Loucy (cell line): ENCODE measurements around the gene BICD1.

Experiments used
- CTCF ChIP-seq: fragments of 200-600 bp; sonication (generic); conservative IDR thresholded peaks from 2 replicates; pipeline ENCODE4 v1.5.1; 2014; ENCODE audit warnings: mild to moderate bottlenecking, antibody characterized with exemption, low read length
- EZH2phosphoT487 ChIP-seq: fragments of 200-600 bp; IDR thresholded peaks from 2 replicates; pipeline ENCODE4 v1.6.1; 2018; ENCODE audit warnings: antibody characterized with exemption, mild to moderate bottlenecking, moderate library complexity, borderline replicate concordance

DNA sequence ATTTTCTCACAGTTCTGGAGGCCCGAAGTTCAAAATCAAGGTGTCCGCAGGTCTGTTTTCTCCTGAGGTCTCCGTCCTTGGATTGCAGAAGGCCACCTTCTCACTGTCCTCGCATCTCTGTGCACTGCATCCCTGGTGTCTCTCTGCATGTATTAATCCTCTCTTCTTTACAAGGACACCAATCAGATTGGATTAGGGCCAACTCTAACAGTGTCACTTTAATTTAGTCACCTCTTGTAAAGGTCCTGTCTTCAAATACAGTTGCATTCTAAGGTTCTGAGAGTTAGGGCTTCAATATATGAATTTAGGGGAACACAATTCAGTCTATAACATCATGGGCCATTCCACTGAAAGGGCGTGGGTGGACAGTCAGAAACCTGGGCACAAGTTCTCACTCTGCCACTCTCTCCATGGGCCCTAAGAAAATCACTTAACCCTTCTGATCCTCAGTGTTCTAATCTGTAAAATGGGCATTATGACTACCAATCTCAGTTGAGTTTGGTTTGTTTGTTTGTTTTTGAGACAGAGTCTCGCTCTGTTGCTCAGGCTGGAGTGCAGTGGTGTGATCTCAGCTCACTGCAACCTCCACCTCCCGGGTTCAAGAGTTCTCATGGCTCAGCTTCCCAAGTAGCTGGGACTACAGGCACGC lies 251.1 kb downstream of the BICD1 start:
- TF ChIP-seq CTCF (no peak), EZH2phosphoT487 (no peak)
